Thoracic aorta (tissue), 2 donors: Measurements from ENCODE around the gene ZMIZ1. TPM values are rescaled to one million over a fixed set of nuclear protein-coding genes. Genes with fewer than 3 reads are reported as not detected.

Experiments used
- ATAC-seq: fragments of 150-250 bp; one replicate; pipeline ENCODE4 v1.8.0; 2017; ENCODE audit warnings: low read depth; ENCODE audit not compliant: insufficient number of reproducible peaks, low FRiP score
- DNase-seq: peaks from one replicate; pipeline ENCODE4 v3.0.0-alpha.2; 2020; ENCODE audit warnings: low spot score
- H3K27ac ChIP-seq, 2 donors: fragments of 200-600 bp; sonication (generic); 1 replicate in 1 of 2; 2 replicates in 1 of 2; pipeline ENCODE4 v1.5.1; 2016; ENCODE audit warnings: mild to moderate bottlenecking in 2 of 2, moderate library complexity in 2 of 2
- H3K27me3 ChIP-seq: fragments of 200-600 bp; sonication (generic); replicated peaks from 2 replicates; pipeline ENCODE4 v1.6.0; 2016; ENCODE audit warnings: mild to moderate bottlenecking; ENCODE audit not compliant: insufficient read depth
- H3K36me3 ChIP-seq: fragments of 200-600 bp; sonication (generic); one replicate; pipeline ENCODE4 v1.5.1; 2016
- H3K4me1 ChIP-seq, 2 donors: fragments of 200-600 bp; sonication (generic); 1 replicate in 1 of 2; 2 replicates in 1 of 2; pipeline versions ENCODE4 v1.5.1 to v1.6.0; 2016; ENCODE audit warnings: low read depth in 2 of 2, mild to moderate bottlenecking in 1 of 2; ENCODE audit not compliant: control insufficient read depth in 1 of 2
- H3K4me3 ChIP-seq: fragments of 200-600 bp; sonication (generic); 2 replicates; pipeline ENCODE4 v1.5.1; 2016; ENCODE audit warnings: mild to moderate bottlenecking
- H3K9me3 ChIP-seq: fragments of 200-600 bp; sonication (generic); 2 replicates; pipeline ENCODE4 v1.5.1; 2016
- CTCF ChIP-seq: fragments of 200-600 bp; sonication (generic); IDR thresholded peaks from one replicate; pipeline ENCODE4 v1.5.1; 2019; ENCODE audit warnings: antibody characterized with exemption
- total RNA-seq, 2 donors: library from RNA; depleted of rRNA; stranded (reverse); fragments of >200 nt; gene quantifications; one replicate each; pipeline versions ENCODE4 v1.1.0 to v1.2.3, GENCODE V29; 2016

Gene ZMIZ1
- total RNA-seq, 2 donors from 2014 or later, result 57.8 to 81.6 TPM

GRCh38 chr10:79153745-79154144, 85.0 kb downstream of the ZMIZ1 start:
- H3K4me3 ChIP-seq, result no peak overlapping the region
- ATAC-seq (no peak), DNase-seq (peak; percentile 67)
- H3K9me3 ChIP-seq, result no peaks in the 10 kb centered on the region
- no peaks in the 10 kb centered on the region for H3K36me3 ChIP-seq
- H3K4me1 ChIP-seq, result peaks cover 79 to 100% of the 10 kb centered on the region in 2 donors
- TF ChIP-seq CTCF, result peak; percentile 48
- H3K27me3 ChIP-seq, result no peaks in the 10 kb centered on the region
- H3K27ac ChIP-seq, result peak overlapping the region; percentile 91 to 97

- H3K4me3 ChIP-seq, result no peak overlapping the region
- ATAC-seq (no peak), DNase-seq (no peak)
- no peaks in the 10 kb centered on the region for H3K9me3 ChIP-seq
- no peaks in the 10 kb centered on the region for H3K27me3 ChIP-seq
- TF ChIP-seq CTCF, result no peak
- H3K36me3 ChIP-seq, result no peaks in the 10 kb centered on the region
- H3K27ac ChIP-seq, result peak overlapping the region; percentile 91 to 97
- H3K4me1 ChIP-seq, result peaks cover 78 to 100% of the 10 kb centered on the region in 2 donors
Measured at GRCh38 chr10:79155301-79156081, 86.7 kb downstream of the ZMIZ1 start.

- ATAC-seq (no peak), DNase-seq (no peak)
- H3K36me3 ChIP-seq, result no peaks in the 10 kb centered on the region
- H3K4me1 ChIP-seq, result peaks cover 81 to 100% of the 10 kb centered on the region in 2 donors
- peak overlapping the region; percentile 91 to 97 for H3K27ac ChIP-seq
- no peak for TF ChIP-seq CTCF
- H3K9me3 ChIP-seq, result no peaks in the 10 kb centered on the region
- H3K27me3 ChIP-seq, result no peaks in the 10 kb centered on the region
- H3K4me3 ChIP-seq, result no peak overlapping the region
Measured at GRCh38 chr10:79156334-79157274, 87.8 kb downstream of the ZMIZ1 start.

- DNase-seq (no peak), ATAC-seq (no peak)
- Histone ChIP-seq H3K27ac (peak overlapping the region; percentile 91 to 97), H3K9me3 (no peaks in the 10 kb centered on the region), H3K36me3 (no peaks in the 10 kb centered on the region), H3K27me3 (no peaks in the 10 kb centered on the region), H3K4me3 (no peak overlapping the region), H3K4me1 (peaks cover 71 to 97% of the 10 kb centered on the region in 2 donors)
- no peak for TF ChIP-seq CTCF
Measured at GRCh38 chr10:79158004-79158340, 89.2 kb downstream of the ZMIZ1 start.

- peak overlapping the region; percentile 91 to 97 for H3K27ac ChIP-seq
- DNase-seq (no peak), ATAC-seq (no peak)
- H3K36me3 ChIP-seq, result peaks cover 2% of the 10 kb centered on the region
- H3K4me1 ChIP-seq, result peaks cover 69 to 97% of the 10 kb centered on the region in 2 donors
- no peak for TF ChIP-seq CTCF
- no peak overlapping the region for H3K4me3 ChIP-seq
- no peaks in the 10 kb centered on the region for H3K27me3 ChIP-seq
- no peaks in the 10 kb centered on the region for H3K9me3 ChIP-seq
Measured at GRCh38 chr10:79158402-79159097, 89.8 kb downstream of the ZMIZ1 start.
